ENCODE data around the gene KRTAP16-1. TPM values are rescaled to one million over a fixed set of nuclear protein-coding genes. Genes with fewer than 3 reads are reported as not detected.
"Not testable (repeated sequence)": the region's sequence is repeated elsewhere in the genome, so short reads cannot be mapped to it uniquely, and the experiment has no call there.

Gene KRTAP16-1
- total RNA-seq, 1 donor from 2014 or later: not detected

DNA sequence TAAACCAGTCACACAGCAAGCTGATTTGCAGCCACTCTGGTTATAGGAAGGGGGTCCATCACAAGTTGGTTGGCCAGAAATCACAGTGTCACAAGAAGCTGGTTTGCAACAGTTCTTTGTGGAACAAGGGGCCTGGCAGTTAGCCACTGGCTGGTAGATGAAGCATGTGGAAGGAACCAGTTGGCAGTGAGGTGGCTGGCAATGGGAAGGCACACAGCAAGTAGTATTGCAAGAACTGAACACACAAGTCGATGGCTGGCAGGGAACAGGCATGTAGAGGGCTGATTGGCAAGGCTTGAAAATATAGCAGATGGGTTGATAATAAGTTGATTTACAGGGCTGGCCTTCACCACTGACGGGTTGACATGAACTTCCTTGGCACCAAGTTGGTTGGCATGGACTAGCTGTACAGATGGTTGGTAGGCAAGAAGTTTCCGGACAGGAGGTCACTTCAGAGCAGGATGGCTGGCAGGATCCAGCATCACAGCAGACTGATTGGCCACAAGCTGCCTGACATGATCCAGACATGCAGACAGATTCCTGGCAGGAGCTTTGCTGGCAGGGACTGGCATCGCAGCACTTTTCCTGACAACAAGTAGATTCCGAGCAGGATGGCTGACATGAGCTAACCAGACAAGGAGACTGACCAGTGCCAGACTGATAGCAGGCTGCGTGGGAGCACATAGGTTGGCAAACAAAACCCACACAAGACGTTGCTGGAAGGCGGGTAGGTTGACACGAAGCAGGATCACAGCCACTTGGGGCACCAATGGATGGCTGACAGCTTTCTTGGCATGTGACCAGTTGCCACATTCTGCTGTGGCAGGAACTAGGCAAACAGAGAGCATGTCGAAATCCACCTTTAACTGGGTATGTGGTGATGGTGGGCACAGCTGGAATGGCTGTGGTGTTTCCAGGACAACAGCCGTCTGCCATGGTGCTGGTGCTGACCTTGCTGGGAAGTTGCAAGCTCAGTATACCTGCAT is 6.9 kb downstream of the KRTAP16-1 start, which contains the start of gene KRTAP29-1:
Gene KRTAP29-1, minus strand, starts transcription at position 936 of the 986 bp plus-strand sequence. Its CDS starts 0 bp downstream, at position 936.
- no peak for DNase-seq

DNA sequence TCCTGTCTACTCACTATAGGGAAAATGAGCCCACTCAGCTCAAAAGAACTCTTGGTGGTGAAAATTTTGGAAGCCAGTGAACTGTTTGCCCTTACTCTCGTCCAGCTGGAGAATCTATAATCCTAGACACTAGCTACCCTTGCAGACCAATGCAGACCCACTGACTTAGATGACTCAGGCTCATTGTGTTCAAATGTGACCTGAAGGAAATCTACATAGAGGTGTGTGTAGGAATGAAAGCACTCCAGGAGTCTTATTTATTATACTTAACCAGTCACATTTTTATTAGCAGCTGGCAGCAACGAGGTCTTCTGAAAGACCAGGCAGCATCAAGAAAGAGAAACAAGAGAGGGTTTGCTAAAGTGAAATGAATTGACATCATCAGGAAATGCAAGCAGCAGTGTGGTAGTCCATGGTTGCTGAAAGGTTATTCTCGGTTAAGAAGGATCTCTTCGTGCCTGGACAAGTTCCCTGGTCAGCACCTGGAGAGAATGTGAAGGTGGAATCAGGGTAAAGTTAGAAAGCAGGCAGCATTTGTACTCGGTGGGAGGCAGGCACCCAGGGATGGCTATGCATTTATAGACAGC is 7.8 kb downstream of the KRTAP16-1 start:
- no peak for DNase-seq

DNA sequence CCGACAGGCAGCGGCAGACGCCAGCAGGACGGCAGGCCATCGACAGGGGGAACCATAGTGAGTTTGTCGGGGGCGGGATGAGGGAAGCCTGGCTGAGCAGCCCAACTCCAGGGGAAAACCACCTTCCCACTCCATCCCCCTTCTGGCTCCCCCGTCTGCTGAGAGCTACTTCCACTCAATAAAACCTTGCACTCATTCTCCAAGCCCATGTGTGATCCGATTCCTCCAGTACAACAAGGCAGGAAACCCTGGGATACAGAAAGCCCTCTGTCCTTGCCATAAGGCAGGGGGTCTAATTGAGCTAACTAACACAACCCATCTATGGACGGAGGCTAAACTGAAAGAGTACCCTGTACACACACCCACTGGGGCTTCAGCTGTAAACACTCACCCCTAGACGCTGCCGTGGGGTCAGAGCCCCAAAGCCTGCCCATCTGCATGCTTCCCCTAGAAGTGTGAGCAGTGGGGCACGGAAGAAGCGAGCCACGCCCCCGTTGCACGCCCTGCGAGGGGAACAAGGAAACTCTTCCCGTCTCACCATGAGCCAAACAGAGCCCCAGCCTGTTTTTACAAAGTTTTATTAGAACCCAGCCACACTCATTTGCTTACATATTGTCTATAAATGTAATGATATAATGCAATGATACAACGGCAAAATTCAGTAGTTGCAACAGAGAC is 10.5 kb downstream of the KRTAP16-1 start:
- no peak for DNase-seq

DNA sequence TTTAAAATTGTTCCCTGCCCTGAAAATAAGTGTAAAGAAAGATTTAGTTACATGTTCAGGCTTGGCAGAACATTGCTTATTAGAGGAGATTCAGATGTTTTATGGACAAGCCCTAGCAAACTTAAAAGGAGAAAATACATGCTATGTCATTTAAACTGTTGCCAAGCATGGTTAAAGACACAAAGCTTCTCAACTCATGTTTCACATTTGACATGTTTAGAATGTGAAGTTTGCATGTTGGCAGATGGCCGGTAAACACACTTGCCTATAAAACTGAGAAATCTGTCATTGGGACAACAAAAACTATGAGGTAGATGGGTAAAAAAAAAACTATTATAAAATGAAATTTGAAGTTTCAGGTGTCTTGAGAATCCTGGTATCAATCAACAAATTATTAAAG is 12.3 kb downstream of the KRTAP16-1 start:
- DNase-seq: no peak

DNA sequence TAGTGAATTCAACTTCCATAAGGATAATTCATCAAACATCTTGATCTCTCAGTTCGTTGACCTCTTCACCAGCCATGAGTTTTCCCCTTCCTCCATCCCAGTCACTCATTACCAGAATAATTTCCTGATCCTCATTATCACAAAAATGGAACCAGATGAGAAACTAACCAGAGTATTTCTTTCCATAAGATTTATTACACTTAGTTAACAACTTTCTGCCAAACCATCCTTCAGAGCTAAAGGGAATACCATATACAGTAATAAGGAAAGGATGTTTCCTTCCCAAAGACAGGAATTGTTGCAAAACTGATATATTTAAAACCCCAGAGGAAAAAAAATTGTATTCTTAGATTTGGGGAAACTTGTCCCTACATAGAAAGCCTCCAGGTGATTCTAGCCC is 15.1 kb downstream of the KRTAP16-1 start:
- DNase-seq: no peak

DNA sequence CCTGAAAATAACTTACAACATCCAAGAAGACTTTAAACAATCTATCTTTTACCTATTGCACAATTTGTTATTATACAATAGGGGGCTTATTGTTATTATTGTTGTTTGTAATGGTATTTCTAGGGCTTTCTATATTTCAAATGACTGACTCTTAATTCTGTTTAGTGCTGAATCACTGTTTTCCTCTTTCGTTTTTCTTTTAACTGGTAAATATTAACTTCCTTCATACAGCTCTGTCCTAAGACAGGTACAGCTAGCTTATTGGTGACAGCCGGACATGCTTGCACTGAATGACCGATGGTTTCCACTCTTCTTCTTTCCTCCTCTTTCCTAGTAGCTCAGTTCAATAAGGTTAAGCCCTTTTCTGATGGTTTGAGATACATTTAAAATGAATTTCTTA is 22.1 kb downstream of the KRTAP16-1 start:
- DNase-seq: no peak

DNA sequence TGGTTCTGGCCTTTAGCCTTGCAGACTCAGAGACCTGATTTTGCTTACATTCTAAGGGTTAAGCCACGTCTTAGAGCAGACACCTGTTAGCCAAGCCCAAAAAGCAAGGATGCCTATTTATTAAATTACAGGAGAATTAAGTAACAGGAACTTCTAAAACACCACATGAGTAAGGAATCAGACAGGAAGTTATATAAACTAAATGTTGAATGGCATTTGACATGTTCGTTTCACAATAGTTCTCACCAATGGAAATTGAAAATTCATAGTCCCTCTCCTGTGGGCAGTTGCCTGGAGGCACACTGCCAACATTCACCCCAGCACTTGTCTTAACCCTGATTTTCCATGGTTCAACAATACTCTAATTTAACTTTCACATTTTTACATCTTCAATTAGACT is 24.6 kb downstream of the KRTAP16-1 start:
- no peak for DNase-seq

DNA sequence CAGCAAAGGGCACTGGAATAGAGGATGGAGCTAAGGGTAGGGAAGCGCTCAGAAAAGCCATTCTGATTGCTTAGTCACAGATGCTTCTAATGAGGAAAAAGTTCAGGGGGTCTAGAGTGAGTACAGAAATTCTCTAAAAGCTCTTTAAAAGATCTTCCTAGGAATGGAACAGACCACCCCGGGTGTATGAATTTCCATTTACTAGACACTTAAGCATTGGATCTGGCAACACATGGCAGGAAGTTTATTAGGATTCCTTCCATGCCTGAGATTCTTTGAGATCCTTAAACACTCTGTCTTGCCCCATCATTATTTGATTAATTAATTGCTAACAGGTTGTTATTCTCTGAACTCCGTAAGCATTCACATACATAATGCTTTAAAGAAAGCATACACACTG is 25.1 kb downstream of the KRTAP16-1 start:
- DNase-seq: no peak

DNA sequence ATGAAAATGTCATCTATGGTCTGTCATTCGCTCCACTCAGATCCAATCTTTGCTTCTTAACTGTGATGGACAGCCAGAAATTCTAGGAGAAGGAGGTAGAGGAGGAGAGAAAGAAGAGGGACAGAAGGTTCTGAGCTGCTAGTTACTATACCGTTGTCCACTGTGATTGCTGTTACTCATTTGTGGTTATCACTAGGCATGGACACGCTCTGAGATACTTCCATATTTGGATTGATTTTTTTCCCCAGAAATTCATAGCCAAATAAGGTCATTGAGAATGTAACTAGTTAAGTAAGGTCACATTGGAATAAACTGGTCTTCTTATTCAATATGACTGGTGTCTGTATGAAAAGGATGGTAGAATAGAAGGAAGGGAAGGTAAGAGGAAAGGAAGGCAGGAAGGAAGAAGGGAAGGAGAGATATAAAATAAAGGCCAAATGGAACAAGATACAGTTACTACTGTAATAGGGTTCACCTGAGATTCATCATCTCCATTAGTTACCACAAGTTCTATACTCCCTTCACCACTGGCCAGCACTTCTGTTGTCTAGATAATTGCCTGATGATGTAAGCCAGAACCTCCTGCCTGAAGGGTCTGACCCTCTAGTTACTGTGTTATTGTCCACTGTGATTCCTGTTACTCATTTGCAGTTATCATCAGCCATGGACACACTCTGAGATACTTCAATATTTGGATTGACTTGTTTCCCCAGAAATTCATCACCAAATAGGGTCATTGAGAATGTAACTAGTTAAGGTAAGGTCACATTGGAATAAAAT is 30.7 kb downstream of the KRTAP16-1 start:
- DNase-seq: no peak

DNA sequence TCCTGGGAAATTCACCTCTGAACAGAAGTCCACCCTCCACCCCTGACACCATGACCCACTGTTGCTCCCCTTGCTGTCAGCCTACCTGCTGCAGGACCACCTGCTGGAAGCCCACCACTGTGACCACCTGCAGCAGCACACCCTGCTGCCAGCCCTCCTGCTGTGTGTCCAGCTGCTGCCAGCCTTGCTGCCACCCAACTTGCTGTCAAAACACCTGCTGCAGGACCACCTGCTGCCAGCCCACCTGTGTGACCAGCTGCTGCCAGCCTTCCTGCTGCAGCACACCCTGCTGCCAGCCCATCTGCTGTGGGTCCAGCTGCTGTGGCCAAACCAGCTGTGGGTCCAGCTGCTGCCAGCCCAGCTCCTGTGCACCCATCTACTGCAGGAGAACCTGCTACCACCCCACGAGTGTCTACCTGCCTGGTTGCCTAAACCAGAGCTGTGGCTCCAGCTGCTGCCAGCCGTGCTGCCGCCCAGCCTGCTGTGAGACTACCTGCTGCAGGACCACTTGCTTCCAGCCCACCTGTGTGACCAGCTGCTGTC is 33.4 kb downstream of the KRTAP16-1 start, which contains the start of gene KRTAP9-7:
Gene KRTAP9-7, plus strand, starts transcription at position 51 of the 543 bp plus-strand sequence. Its CDS starts 0 bp downstream, at position 51.
- DNase-seq: not testable (repeated sequence)

DNA sequence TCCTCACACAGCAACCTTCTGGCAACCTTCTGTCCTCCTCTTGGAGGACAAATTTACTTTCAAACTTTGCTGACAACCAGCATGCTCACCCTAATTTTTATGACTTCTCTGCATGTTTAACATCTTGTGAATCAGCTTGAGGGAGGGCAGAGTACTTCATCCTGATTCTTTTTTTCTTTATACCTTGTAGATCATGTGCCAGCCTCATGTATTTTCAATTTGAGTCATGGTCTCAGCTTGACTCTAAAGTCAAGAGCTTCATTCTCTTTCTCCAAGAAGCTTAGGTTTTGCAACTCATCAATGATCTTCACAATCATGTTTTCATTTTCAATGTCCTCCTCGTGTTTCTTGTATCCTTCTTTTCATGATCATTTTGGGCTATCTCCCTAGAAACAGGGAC is 37.3 kb downstream of the KRTAP16-1 start:
- DNase-seq: no peak

DNA sequence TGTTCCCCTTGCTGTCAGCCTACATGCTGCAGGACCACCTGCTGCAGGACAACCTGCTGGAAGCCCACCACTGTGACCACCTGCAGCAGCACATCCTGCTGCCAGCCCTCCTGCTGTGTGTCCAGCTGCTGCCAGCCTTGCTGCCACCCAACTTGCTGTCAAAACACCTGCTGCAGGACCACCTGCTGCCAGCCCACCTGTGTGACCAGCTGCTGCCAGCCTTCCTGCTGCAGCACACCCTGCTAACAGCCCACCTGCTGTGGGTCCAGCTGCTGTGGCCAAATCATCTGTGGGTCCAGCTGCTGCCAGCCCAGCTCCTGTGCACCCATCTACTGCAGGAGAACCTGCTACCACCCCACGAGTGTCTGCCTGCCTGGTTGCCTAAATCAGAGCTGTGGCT is 37.8 kb downstream of the KRTAP16-1 start:
- not testable (repeated sequence) for DNase-seq

DNA sequence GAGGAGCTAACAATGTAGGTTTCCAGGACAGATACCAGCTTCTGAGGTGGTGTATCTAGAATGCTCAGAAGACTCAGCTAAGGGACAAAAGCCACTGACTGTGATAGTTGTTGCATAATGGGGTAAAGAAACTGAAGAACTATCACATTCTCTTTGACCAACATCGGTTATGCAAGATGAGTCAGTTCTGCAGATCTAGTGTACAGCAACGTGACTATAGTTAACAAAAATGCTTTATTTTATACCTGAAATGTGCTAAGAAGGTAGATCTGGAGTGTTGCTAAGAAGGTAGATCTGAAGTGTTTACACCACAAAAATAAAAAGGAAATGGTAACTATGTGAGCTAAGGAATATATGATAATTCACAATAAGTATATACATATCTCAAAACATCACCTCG is 41.4 kb downstream of the KRTAP16-1 start:
- no peak for DNase-seq

DNA sequence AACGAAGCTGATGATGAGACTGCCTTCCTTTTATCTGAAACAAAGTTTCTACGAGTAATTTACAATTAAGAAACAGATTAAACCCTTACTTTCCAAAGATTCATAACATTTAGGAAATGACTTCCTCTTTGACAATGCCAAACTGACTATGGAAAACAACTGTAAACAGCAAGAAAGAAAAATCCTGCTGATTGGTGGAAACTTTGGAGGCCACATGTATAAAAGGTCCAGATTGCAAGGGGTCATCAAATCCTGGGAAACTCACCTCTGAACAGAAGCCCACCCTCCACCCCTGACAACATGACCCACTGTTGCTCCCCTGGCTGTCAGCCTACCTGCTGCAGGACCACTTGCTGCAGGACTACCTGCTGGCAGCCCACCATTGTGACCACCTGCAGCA is 44.0 kb downstream of the KRTAP16-1 start, which contains the start of gene KRTAP9-6:
Gene KRTAP9-6, plus strand, starts transcription at position 301 of the 400 bp plus-strand sequence. Its CDS starts 0 bp downstream, at position 301.
- DNase-seq: no peak

DNA sequence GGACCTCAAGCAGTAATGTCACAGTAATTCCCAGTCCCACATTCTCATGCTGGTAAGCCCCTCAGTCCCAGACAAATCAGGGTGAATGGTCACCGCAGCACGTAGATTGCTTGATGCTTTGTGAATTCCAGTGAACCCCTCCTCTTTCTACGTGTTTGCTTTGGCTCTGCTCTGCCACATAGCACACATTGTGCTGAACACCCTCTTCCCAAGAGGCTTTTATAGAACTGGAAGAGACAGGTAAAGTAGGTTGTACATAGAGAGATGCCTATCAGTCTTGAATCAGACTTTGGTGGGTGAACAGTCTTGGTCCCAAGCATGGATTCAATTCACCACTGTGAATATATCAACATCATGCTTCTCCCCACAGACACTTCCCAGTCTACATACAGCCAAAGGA is 44.5 kb downstream of the KRTAP16-1 start:
- no peak for DNase-seq

DNA sequence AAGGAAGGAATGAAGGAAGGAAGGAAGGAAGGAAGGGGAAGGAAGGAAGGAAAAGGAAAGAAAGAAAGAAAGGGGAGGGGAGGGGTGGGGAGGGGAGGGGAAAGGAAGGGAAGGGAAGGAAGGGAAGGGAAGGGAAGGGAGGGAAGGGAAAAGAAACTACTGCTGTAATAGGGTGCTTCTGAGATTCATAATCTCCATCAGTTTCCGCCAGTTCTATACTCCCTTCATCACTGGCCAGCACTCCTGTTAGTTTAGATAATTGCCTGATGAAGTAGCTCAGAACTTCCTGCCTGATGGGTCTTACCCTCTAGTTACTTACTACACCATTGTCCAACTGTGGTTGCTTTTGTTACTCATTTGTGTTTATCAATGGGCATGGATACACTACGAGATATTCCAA is 45.9 kb downstream of the KRTAP16-1 start:
- DNase-seq: no peak

DNA sequence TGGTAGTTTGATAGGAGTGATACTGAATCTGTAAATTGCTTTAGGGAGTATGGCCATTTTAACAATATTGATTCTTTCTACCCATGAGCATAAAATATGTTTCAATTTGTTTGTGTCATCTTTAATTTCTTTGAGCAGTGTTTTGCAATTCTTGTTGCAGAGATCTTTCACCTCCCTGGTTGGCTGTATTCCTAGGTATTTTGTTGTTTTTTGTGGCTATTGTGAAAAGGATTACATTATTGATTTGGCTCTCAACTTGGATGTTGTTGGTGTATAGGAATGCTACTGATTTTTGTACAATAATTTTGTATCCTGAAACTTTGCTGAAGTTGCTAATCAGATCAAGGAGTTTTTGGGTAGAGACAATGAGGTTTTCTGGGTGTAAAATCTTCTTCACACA is 50.7 kb downstream of the KRTAP16-1 start:
- DNase-seq: no peak
